SU-DHL-6 (cell line): Measurements from ENCODE around the gene YWHAG.

Experiments used
- H2AFZ ChIP-seq: fragments of 200-600 bp; sonication (generic); 2 replicates; pipeline ENCODE4 v1.6.1; 2014; ENCODE audit warnings: low read depth, mild to moderate bottlenecking, moderate library complexity, mixed read lengths, antibody characterized with exemption, low read length; ENCODE audit not compliant: severe bottlenecking
- H3F3A ChIP-seq: fragments of 200-600 bp; shearing (Covaris generic); 2 replicates; pipeline ENCODE4 v1.6.0; 2016; ENCODE audit warnings: antibody characterized with exemption, mild to moderate bottlenecking; ENCODE audit not compliant: insufficient read depth
- H3K27ac ChIP-seq: fragments of 200-600 bp; sonication (generic); 2 replicates; pipeline ENCODE4 v1.5.1; 2016; ENCODE audit warnings: low read depth, mild to moderate bottlenecking, low read length, moderate library complexity, mixed read lengths
- H3K27me3 ChIP-seq: fragments of 200-600 bp; sonication (generic), shearing (Covaris generic); 2 replicates; pipeline ENCODE4 v1.6.0; 2014; ENCODE audit warnings: mild to moderate bottlenecking, low read length
- H3K36me3 ChIP-seq: fragments of 200-600 bp; sonication (generic); 2 replicates; pipeline ENCODE4 v1.6.1; 2014; ENCODE audit warnings: mild to moderate bottlenecking, low read length, mixed read lengths
- H3K4me2 ChIP-seq: fragments of 300-600, 200-600 bp; shearing (Covaris generic), sonication (generic); 2 replicates; pipeline ENCODE4 v1.6.0; 2014; ENCODE audit warnings: low read length, low read depth, mild to moderate bottlenecking; ENCODE audit not compliant: poor library complexity, severe bottlenecking
- H3K4me3 ChIP-seq: fragments of 200-600 bp; sonication (generic); 2 replicates; pipeline ENCODE4 v1.5.1; 2014; ENCODE audit warnings: antibody characterized with exemption, low read length, mild to moderate bottlenecking, mixed read lengths; ENCODE audit not compliant: insufficient read depth, poor library complexity, severe bottlenecking
- H3K79me2 ChIP-seq: fragments of 200-600 bp; sonication (generic); 2 replicates; pipeline ENCODE4 v1.6.1; 2014; ENCODE audit warnings: mild to moderate bottlenecking, low read length, moderate library complexity; ENCODE audit not compliant: insufficient read depth
- H3K9ac ChIP-seq: fragments of 200-600 bp; sonication (generic); 2 replicates; pipeline ENCODE4 v1.7.0; 2014; ENCODE audit warnings: mild to moderate bottlenecking, low read length
- H3K9me2 ChIP-seq: fragments of 200-600 bp; sonication (generic); replicated peaks from 2 replicates; pipeline ENCODE4 v1.6.1; 2014; ENCODE audit warnings: low read length; ENCODE audit not compliant: insufficient read depth
- H3K9me3 ChIP-seq: fragments of 200-600 bp; sonication (generic); 2 replicates; pipeline ENCODE4 v1.6.1; 2014; ENCODE audit warnings: low read length, mixed read lengths; ENCODE audit not compliant: insufficient read depth
- H4K20me1 ChIP-seq: fragments of 200-600 bp; sonication (generic); 2 replicates; pipeline ENCODE4 v1.6.1; 2014; ENCODE audit warnings: low read depth, mild to moderate bottlenecking, antibody characterized with exemption, low read length, moderate library complexity, mixed read lengths
- EZH2phosphoT487 ChIP-seq: fragments of 200-600 bp; sonication (generic), shearing (Covaris generic); conservative IDR thresholded peaks from 2 replicates; pipeline ENCODE4 v1.6.1; 2018; ENCODE audit warnings: mild to moderate bottlenecking, antibody characterized with exemption, low read length, moderate library complexity, mixed read lengths
- TF ChIP-seq, protein P1 (sequence below): fragments of 200-600 bp; sonication (generic); IDR thresholded peaks from one replicate; pipeline ENCODE4 v1.5.1; 2017; ENCODE audit warnings: antibody characterized with exemption, mild to moderate bottlenecking, low read length, moderate library complexity; ENCODE audit not compliant: insufficient read depth, poor library complexity, severe bottlenecking

YWHAG gene

DNA sequence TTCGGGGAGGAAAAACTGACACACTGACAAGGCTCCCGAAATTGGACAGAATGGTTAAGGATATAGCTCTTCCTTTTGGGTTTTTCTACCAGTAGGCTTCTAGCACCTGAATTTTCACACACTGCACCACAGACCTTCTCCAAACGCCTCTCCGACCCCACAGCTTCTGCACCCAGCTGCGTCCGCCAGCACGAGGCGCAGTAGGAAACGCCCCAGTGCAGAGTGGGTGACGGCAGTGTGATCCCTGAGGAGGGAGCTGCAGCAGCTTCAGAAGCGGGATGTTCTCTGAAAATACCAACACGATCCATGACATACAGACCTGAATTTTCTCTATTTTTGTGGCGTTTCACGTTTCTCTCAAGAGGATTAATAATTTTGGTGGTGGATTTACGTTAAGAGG, 30.4 kb downstream of the YWHAG start:
- Histone ChIP-seq H3K27ac (no peak overlapping the region), H3K9me3 (no peaks in the 10 kb centered on the region), H3K4me2 (no peak overlapping the region), H3K4me3 (no peak overlapping the region), H3F3A (no peaks in the 10 kb centered on the region; the same call in 1 of the 2 replicates), H3K79me2 (peaks cover 78% of the 10 kb centered on the region), H3K27me3 (no peaks in the 10 kb centered on the region), H2AFZ (no peak overlapping the region), H4K20me1 (peaks cover 48% of the 10 kb centered on the region), H3K9me2 (no peaks in the 10 kb centered on the region), H3K9ac (no peak overlapping the region), H3K36me3 (peaks cover 33% of the 10 kb centered on the region)
- TF ChIP-seq, protein P1, sequence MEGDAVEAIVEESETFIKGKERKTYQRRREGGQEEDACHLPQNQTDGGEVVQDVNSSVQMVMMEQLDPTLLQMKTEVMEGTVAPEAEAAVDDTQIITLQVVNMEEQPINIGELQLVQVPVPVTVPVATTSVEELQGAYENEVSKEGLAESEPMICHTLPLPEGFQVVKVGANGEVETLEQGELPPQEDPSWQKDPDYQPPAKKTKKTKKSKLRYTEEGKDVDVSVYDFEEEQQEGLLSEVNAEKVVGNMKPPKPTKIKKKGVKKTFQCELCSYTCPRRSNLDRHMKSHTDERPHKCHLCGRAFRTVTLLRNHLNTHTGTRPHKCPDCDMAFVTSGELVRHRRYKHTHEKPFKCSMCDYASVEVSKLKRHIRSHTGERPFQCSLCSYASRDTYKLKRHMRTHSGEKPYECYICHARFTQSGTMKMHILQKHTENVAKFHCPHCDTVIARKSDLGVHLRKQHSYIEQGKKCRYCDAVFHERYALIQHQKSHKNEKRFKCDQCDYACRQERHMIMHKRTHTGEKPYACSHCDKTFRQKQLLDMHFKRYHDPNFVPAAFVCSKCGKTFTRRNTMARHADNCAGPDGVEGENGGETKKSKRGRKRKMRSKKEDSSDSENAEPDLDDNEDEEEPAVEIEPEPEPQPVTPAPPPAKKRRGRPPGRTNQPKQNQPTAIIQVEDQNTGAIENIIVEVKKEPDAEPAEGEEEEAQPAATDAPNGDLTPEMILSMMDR: no peak
- no peak for TF ChIP-seq EZH2phosphoT487

DNA sequence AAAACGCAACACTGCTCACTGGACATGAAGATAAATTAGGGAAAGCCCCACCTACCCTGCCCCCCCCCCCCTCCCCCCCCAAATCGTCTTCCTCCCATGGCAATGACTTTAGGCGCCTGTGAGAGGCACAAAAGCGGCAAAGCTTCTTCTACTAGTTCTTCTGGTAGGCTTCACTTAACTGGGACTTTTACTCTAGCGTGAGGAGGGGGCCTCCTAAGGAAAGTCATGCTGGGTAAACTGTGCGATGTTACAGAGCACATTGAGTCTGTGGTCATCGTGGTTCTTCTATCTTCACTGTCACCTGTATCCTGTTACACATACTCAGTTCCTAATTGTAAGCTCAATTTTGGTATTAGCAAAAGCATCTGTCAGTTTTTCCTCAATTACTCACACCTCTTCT, 31.2 kb downstream of the YWHAG start:
- H3K9me2 ChIP-seq: no peaks in the 10 kb centered on the region
- H3K9me3 ChIP-seq: no peaks in the 10 kb centered on the region
- no peak overlapping the region for H3K9ac ChIP-seq
- H4K20me1 ChIP-seq: peaks cover 42% of the 10 kb centered on the region
- peaks cover 33% of the 10 kb centered on the region for H3K36me3 ChIP-seq
- H2AFZ ChIP-seq: no peak overlapping the region
- peaks cover 71% of the 10 kb centered on the region for H3K79me2 ChIP-seq
- H3K4me3 ChIP-seq: no peak overlapping the region
- H3F3A ChIP-seq: peaks cover 5% of the 10 kb centered on the region; the same call in 1 of the 2 replicates
- H3K27ac ChIP-seq: no peak overlapping the region
- no peaks in the 10 kb centered on the region for H3K27me3 ChIP-seq
- H3K4me2 ChIP-seq: no peak overlapping the region
- no peak for TF ChIP-seq EZH2phosphoT487
- TF ChIP-seq, protein P1: no peak

DNA sequence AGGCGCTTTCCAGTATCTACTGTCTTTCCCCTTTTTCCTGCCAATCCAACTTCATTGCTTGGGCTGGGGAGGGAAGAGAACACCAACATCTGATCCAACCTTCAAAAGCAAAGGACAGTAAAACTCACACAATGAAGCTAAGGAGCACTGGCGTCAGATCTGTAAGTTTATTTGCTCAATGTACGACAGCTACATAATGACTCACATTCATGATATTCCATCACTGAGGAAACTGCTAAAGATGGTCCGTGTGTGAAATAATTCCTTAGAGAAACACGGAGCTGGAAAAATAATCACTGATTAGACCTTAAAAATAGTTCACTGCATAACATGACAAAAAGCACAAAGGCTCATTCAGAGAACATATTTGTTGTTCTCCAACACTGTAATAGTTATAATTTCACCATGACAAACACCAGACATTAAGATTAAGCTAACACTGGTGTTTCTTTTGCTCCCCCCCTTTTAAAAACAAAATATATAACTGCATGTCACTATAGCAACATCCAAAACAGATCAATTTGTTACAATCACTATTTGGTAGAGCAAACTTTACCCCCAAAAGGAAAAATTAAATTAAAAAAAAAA, 32.1 kb downstream of the YWHAG start:
- peaks cover 62% of the 10 kb centered on the region for H3K79me2 ChIP-seq

More for the DNA sequence above, 32.1 kb downstream of the YWHAG start:
- Histone ChIP-seq H4K20me1 (peaks cover 35% of the 10 kb centered on the region), H3K36me3 (peaks cover 33% of the 10 kb centered on the region), H3K27ac (no peak overlapping the region), H3K9ac (no peak overlapping the region), H3K4me2 (no peak overlapping the region), H3F3A (peaks cover 11% of the 10 kb centered on the region), H3K9me3 (no peaks in the 10 kb centered on the region), H3K4me3 (no peak overlapping the region), H3K9me2 (no peaks in the 10 kb centered on the region), H2AFZ (no peak overlapping the region), H3K27me3 (no peaks in the 10 kb centered on the region)
- TF ChIP-seq, protein P1: no peak
- TF ChIP-seq EZH2phosphoT487: no peak
